Kidney (tissue), 14 donors: ENCODE data around the gene FSD2. TPM values are rescaled to one million over a fixed set of nuclear protein-coding genes. Genes with fewer than 3 reads are reported as not detected.

Experiments
- DNase-seq, 5 donors: peaks; one replicate each; pipeline ENCODE4 v3.0.0-alpha.2; 2013 to 2020
- FAIRE-seq: peaks from 2 replicates; lab custom pipeline; 2012; peaks lifted over from hg19 to GRCh38; lab: Jason Lieb, UNC
- H3K27ac ChIP-seq, 2 donors: one replicate each; pipeline ENCODE4 v1.7.0; 2013; ENCODE audit warnings: low read depth in 2 of 2, low read length in 2 of 2, inconsistent platforms in 1 of 2
- H3K27me3 ChIP-seq: one replicate; pipeline ENCODE4 v1.7.1; 2013; ENCODE audit warnings: low read length, inconsistent platforms; ENCODE audit not compliant: control insufficient read depth, insufficient read depth
- H3K36me3 ChIP-seq, 3 donors: one replicate each; pipeline versions ENCODE4 v1.7.0 to v1.7.1; 2013; ENCODE audit warnings: low read length in 3 of 3, control low read depth in 1 of 3, inconsistent platforms in 1 of 3; ENCODE audit not compliant: insufficient read depth in 3 of 3, control insufficient read depth in 2 of 3
- H3K4me1 ChIP-seq, 3 donors: one replicate each; pipeline versions ENCODE4 v1.7.0 to v1.7.1; 2013; ENCODE audit warnings: low read length in 3 of 3, inconsistent platforms in 1 of 3, low read depth in 1 of 3; ENCODE audit not compliant: control insufficient read depth in 2 of 3, insufficient read depth in 2 of 3
- H3K4me3 ChIP-seq, 3 donors: one replicate each; pipeline versions ENCODE4 v1.7.0 to v1.8.1; 2013; ENCODE audit warnings: low read length in 3 of 3, control low read depth in 1 of 3, inconsistent platforms in 1 of 3
- H3K9ac ChIP-seq, 3 donors: one replicate each; pipeline versions ENCODE4 v1.7.0 to v1.7.1; 2013; ENCODE audit warnings: low read length in 3 of 3, control low read depth in 1 of 3, inconsistent platforms in 1 of 3
- H3K9me3 ChIP-seq, 3 donors: one replicate each; pipeline versions ENCODE4 v1.7.0 to v1.7.1; 2013; ENCODE audit warnings: low read length in 3 of 3, control low read depth in 1 of 3, inconsistent platforms in 1 of 3; ENCODE audit not compliant: control insufficient read depth in 2 of 3, insufficient read depth in 1 of 3
- CTCF ChIP-seq: IDR thresholded peaks from 3 replicates; pipeline ENCODE4 v1.5.1; 2012; ENCODE audit warnings: mild to moderate bottlenecking, moderate library complexity, borderline replicate concordance; ENCODE audit not compliant: insufficient read depth; ENCODE audit errors: extremely low read depth
- intact Hi-C: fragments of 100-400 bp; cut with DNase I; formaldehyde crosslinking; loops from one replicate; pipeline ENCODE4 v1.11.1; 2022
- polyA plus RNA-seq: library from polyadenylated mRNA; stranded (reverse); fragments of 350-450 nt; fragmentation: Illumina TruSeq; extraction: RNeasy Lipid Tissue Mini Kit (QIAGEN cat#74804); gene quantifications from one replicate; pipeline ENCODE4 v1.2.3, GENCODE V29; 2014; ENCODE audit warnings: low read depth, low replicate concordance; ENCODE audit not compliant: insufficient read depth
- total RNA-seq: library from RNA; stranded (reverse); fragmentation: NEBNext Ultra II Directional; extraction: Animal tissue kit (Norgen Biotek cat#: 25700); gene quantifications from one replicate; pipeline ENCODE4 v1.2.1, GENCODE V29; 2021
- donor health status: control.
- donor health status: control.
- donor health status: control.
- donor health status: control.
- donor health status: control.
- donor health status: DM: yes; HTN: yes; CAD: no.
- donor health status: Normal renal cell carcinoma (clear cell type).

Gene FSD2
- total and polyA plus RNA-seq, 2 donors from 2014 or later, result not detected

GRCh38 chr15:82799183-82799841 is 6.6 kb downstream of the FSD2 start:
- H3K9me3 ChIP-seq, result no peaks in the 10 kb centered on the region
- no peaks in the 10 kb centered on the region for H3K27me3 ChIP-seq
- FAIRE-seq (no peak), DNase-seq (no peak)
- intact Hi-C loops, result no loop called here
- H3K4me1 ChIP-seq, result no peaks in the 10 kb centered on the region
- H3K9ac ChIP-seq, result no peak overlapping the region
- H3K27ac ChIP-seq, result no peak overlapping the region
- no peaks in the 10 kb centered on the region for H3K36me3 ChIP-seq
- no peak overlapping the region for H3K4me3 ChIP-seq
- no peak for TF ChIP-seq CTCF

GRCh38 chr15:82798531-82799166 is 7.2 kb downstream of the FSD2 start:
- Histone ChIP-seq H3K9ac (no peak overlapping the region), H3K36me3 (no peaks in the 10 kb centered on the region), H3K27me3 (no peaks in the 10 kb centered on the region), H3K27ac (no peak overlapping the region), H3K4me1 (no peaks in the 10 kb centered on the region), H3K9me3 (no peaks in the 10 kb centered on the region), H3K4me3 (no peak overlapping the region)
- intact Hi-C loops, result no loop called here
- DNase-seq (no peak), FAIRE-seq (no peak)
- no peak for TF ChIP-seq CTCF

DNA sequence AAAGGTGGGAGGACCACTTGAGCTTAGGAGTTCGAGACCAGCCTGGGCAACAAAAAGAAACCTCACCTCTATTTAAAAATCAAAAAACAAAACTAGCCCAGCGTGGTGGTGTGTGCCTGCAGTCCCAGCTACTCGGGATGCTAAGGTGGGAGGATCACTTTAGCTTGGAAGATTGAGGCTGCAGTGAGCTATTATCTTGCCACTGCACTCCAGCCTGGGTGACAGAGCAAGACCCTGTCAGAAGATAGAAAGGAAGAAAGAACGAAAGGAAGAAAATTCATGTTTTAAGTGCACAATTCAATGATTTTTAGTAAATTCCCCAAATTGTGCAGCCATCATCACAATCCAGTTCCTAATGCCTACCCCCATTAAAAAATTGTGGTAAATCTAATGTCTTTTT is 7.8 kb downstream of the FSD2 start:
- Histone ChIP-seq H3K27me3 (no peaks in the 10 kb centered on the region), H3K9me3 (no peaks in the 10 kb centered on the region), H3K9ac (no peak overlapping the region), H3K36me3 (no peaks in the 10 kb centered on the region), H3K4me1 (no peaks in the 10 kb centered on the region), H3K27ac (no peak overlapping the region), H3K4me3 (no peak overlapping the region)
- FAIRE-seq (no peak), DNase-seq (no peak)
- no peak for TF ChIP-seq CTCF
- intact Hi-C loops, result no loop called here
